ENCODE results near the gene SNTB2. TPM values are rescaled to one million over a fixed set of nuclear protein-coding genes. Genes with fewer than 3 reads are reported as not detected.

Gene SNTB2
- total RNA-seq, 1 experiment from 2014 or later, result 30.3 TPM

GRCh38 chr16:69329369-69330285 lies 142.7 kb downstream of the SNTB2 start:
- H3F3A ChIP-seq (ENCODE audit: insufficient read depth, low read depth), result peaks cover 29% of the 10 kb centered on the region; the same call in 1 of the 2 replicates
- H3K4me1 ChIP-seq (replicated peaks; ENCODE audit: insufficient read depth), result peaks cover 44% of the 10 kb centered on the region
- no peaks in the 10 kb centered on the region for H3K9me2 ChIP-seq (ENCODE audit: insufficient read depth)
- peak overlapping the region; percentile 98 for H3K4me2 ChIP-seq
- TF ChIP-seq EZH2 (IDR thresholded peaks at IDR 0.05; ENCODE audit: low read depth) (no peak), CTCF (conservative IDR thresholded peaks at IDR 0.05) (no peak)
- no peak for DNase-seq
- H4K20me1 ChIP-seq (ENCODE audit: insufficient read depth), result peaks cover 49% of the 10 kb centered on the region
- ChIA-PET CTCF (interaction anchor here (0.6 kb wide), 1 partner anchor 24 kb away, joined by 4 read pairs; no protein-coding TSS in a partner anchor), POLR2A (ENCODE audit: unreplicated experiment) (interaction anchor here (0.6 to 0.7 kb wide), 2 partner anchors 9 to 1150 kb away, joined by 4 to 6 read pairs; no protein-coding TSS in a partner anchor)
- H3K27ac ChIP-seq, result peak overlapping the region; percentile 64; the same call in 1 of the 2 replicates
- H3K36me3 ChIP-seq (ENCODE audit: low read depth), result peaks cover 29% of the 10 kb centered on the region
- H3K27me3 ChIP-seq (ENCODE audit: insufficient read depth, low read depth), result no peaks in the 10 kb centered on the region
- H3K79me2 ChIP-seq (ENCODE audit: low read depth), result peaks cover 54% of the 10 kb centered on the region
- TSS peak; percentile 21 for BruUV-seq (replicated peaks)
- intact Hi-C loops (cut with micrococcal nuclease; ENCODE audit: unreplicated experiment), result loop anchor here (1.0 to 10.0 kb wide), 2 partner anchors 10 to 435 kb away; partner anchors contain the start of genes COG8, NIP7 and WWP2
- peak overlapping the region; percentile 65; the same call in 1 of the 2 replicates for H2AFZ ChIP-seq
- H3K4me3 ChIP-seq, result peak overlapping the region; percentile 87
- H3K9me3 ChIP-seq (ENCODE audit: insufficient read depth, low read depth), result no peaks in the 10 kb centered on the region

GRCh38 chr16:69330286-69331109 lies 143.5 kb downstream of the SNTB2 start, which contains the start of gene PDF:
PDF (minus strand) TSS chr16:69330588; CDS start chr16:69330570, 18 bp downstream.
- peak within 1 kb of the TSS; percentile 87 for H3K4me3 ChIP-seq
- BruUV-seq (replicated peaks), result TSS peak; percentile 82
- H3F3A ChIP-seq (ENCODE audit: insufficient read depth, low read depth), result peaks cover 28% of the 10 kb centered on the region; the same call in 1 of the 2 replicates
- H3K4me1 ChIP-seq (replicated peaks; ENCODE audit: insufficient read depth), result peaks cover 44% of the 10 kb centered on the region
- intact Hi-C loops (cut with micrococcal nuclease; ENCODE audit: unreplicated experiment), result loop anchor here (1.0 to 10.0 kb wide), 2 partner anchors 9 to 434 kb away; partner anchors contain the start of genes COG8, NIP7 and WWP2
- H2AFZ ChIP-seq, result peak within 1 kb of the TSS; percentile 88
- DNase-seq, result peak; percentile 85 to 94
- H3K27me3 ChIP-seq (ENCODE audit: insufficient read depth, low read depth), result no peaks in the 10 kb centered on the region
- H3K9me3 ChIP-seq (ENCODE audit: insufficient read depth, low read depth), result no peaks in the 10 kb centered on the region
- POLR2A ChIA-PET (ENCODE audit: unreplicated experiment), result interaction anchor here (0.6 kb wide), 1 partner anchor 406 kb away, joined by 10 read pairs; no protein-coding TSS in a partner anchor
- TF ChIP-seq CTCF (conservative IDR thresholded peaks at IDR 0.05), result no peak
- TF ChIP-seq EZH2 (IDR thresholded peaks at IDR 0.05; ENCODE audit: low read depth), result no peak
- CTCF ChIA-PET, result interaction anchor here (0.6 kb wide), 1 partner anchor 25 kb away, joined by 4 read pairs; no protein-coding TSS in a partner anchor
- peaks cover 36% of the 10 kb centered on the region for H3K36me3 ChIP-seq (ENCODE audit: low read depth)
- peak within 1 kb of the TSS; percentile 64 for H3K27ac ChIP-seq
- H3K79me2 ChIP-seq (ENCODE audit: low read depth), result peaks cover 45% of the 10 kb centered on the region
- H3K4me2 ChIP-seq, result peak within 1 kb of the TSS; percentile 98
- H3K9me2 ChIP-seq (ENCODE audit: insufficient read depth), result no peaks in the 10 kb centered on the region
- H4K20me1 ChIP-seq (ENCODE audit: insufficient read depth), result peaks cover 41% of the 10 kb centered on the region

GRCh38 chr16:69334696-69335095 lies 147.7 kb downstream of the SNTB2 start:
- peaks cover 25% of the 10 kb centered on the region for H3K79me2 ChIP-seq (ENCODE audit: low read depth)
- no peak for DNase-seq
- H4K20me1 ChIP-seq (ENCODE audit: insufficient read depth), result no peaks in the 10 kb centered on the region
- H3K4me1 ChIP-seq (replicated peaks; ENCODE audit: insufficient read depth), result peaks cover 18% of the 10 kb centered on the region
- ChIA-PET CTCF (no interaction called here), POLR2A (ENCODE audit: unreplicated experiment) (no interaction called here)
- no TSS peak for BruUV-seq (replicated peaks)
- peaks cover 20% of the 10 kb centered on the region; the same call in 1 of the 2 replicates for H3K36me3 ChIP-seq (ENCODE audit: low read depth)
- H3K4me2 ChIP-seq, result no peak overlapping the region
- no peaks in the 10 kb centered on the region for H3K27me3 ChIP-seq (ENCODE audit: insufficient read depth, low read depth)
- H3K9me2 ChIP-seq (ENCODE audit: insufficient read depth), result no peaks in the 10 kb centered on the region
- peaks cover 24% of the 10 kb centered on the region; the same call in 1 of the 2 replicates for H3F3A ChIP-seq (ENCODE audit: insufficient read depth, low read depth)
- TF ChIP-seq EZH2 (IDR thresholded peaks at IDR 0.05; ENCODE audit: low read depth) (no peak), CTCF (conservative IDR thresholded peaks at IDR 0.05) (no peak)
- no peak overlapping the region for H3K4me3 ChIP-seq
- H3K27ac ChIP-seq, result no peak overlapping the region
- intact Hi-C loops (cut with micrococcal nuclease; ENCODE audit: unreplicated experiment), result loop anchor here (10.0 kb wide), 1 partner anchor 430 kb away; the partner anchor contains the start of gene WWP2
- no peak overlapping the region for H2AFZ ChIP-seq
- no peaks in the 10 kb centered on the region for H3K9me3 ChIP-seq (ENCODE audit: insufficient read depth, low read depth)

Measured in PC-9 (cell line).